ENCODE results near the gene PLLP. TPM values are rescaled to one million over a fixed set of nuclear protein-coding genes. Genes with fewer than 3 reads are reported as not detected.

The PLLP gene
- total and polyA plus RNA-seq, 10 donors = 4.7 to 53.1 (median 17.2) TPM

DNA sequence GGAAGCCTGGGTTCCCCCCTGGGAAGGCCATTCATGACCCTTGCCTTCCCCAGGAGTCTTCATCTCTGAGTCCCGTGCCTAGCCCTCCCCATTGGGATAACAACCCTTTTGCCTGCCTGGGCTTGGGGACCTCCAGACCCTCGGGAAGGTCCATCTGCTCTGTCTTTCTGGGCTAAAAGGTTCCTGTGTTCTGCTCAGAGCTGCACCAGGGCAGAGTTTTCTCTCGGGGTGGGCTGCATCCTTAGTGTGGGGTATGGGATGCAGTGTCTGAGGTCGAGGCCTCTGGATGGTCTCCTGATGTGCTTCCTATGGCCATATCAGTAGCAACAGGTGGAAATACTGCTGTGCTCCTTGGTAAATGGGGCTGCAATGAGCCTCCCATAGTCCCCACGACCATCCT lies 22.9 kb upstream of the PLLP start:
- Histone ChIP-seq H3K4me1 (peaks cover 0 to 12% (median 10%) of the 10 kb centered on the region in 6 donors), H3K9me3 (no peaks in the 10 kb centered on the region), H3K4me3 (no peak overlapping the region), H3K36me3 (no peaks in the 10 kb centered on the region), H3K27ac (no peak overlapping the region), H3K27me3 (replicated peaks in 1 of 7) (peaks cover 0 to 25% (median 0%) of the 10 kb centered on the region in 7 donors)
- TF ChIP-seq POLR2A (IDR thresholded peaks at IDR 0.05) (no peak), POLR2AphosphoS5 (IDR thresholded peaks at IDR 0.05) (no peak)
- TF ChIP-seq, protein P1, sequence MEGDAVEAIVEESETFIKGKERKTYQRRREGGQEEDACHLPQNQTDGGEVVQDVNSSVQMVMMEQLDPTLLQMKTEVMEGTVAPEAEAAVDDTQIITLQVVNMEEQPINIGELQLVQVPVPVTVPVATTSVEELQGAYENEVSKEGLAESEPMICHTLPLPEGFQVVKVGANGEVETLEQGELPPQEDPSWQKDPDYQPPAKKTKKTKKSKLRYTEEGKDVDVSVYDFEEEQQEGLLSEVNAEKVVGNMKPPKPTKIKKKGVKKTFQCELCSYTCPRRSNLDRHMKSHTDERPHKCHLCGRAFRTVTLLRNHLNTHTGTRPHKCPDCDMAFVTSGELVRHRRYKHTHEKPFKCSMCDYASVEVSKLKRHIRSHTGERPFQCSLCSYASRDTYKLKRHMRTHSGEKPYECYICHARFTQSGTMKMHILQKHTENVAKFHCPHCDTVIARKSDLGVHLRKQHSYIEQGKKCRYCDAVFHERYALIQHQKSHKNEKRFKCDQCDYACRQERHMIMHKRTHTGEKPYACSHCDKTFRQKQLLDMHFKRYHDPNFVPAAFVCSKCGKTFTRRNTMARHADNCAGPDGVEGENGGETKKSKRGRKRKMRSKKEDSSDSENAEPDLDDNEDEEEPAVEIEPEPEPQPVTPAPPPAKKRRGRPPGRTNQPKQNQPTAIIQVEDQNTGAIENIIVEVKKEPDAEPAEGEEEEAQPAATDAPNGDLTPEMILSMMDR (IDR thresholded peaks at IDR 0.05 in 8 of 11, conservative IDR thresholded peaks at IDR 0.05 in 3 of 11) = no peak
- 60 to 82% (median 74%) methylated on average over 3 to 5 of the region's 5 CpGs for WGBS, 5 donors
- intact Hi-C loops (cut with DNase I; ENCODE audit: low total_unique reads) = no loop called here
- peak; percentile 29 for DNase-seq

DNA sequence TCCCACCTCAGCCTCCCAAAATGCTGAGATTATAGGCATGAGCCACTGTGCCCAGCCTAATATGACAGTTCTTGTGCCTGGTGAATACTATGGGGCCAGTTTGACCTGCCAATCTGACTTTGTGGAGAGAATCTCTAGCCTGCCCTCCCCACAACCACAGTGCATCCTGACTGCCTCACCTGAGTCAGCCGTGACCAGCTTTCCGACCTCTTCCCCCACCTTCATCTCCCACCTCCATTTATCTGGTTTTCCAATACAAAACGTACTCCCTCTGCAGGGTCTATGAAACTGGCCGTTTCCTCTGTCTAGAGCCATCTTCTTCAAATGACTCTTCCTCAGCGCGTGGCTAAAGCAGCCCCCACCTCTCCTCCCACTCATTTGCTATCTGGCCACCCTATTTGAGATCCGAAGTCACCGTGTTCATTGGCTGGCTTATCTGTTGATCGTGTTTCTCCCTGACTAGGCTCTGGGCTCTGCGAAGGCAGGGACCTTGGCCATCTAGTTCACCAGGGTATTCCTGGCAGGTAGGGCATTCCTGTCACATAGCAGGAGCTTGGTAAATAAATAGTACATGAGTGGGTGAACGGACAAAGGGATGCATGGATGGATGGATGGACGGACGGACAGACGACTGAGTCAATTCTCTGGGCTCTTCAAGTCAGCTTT lies 22.3 kb upstream of the PLLP start:
- Histone ChIP-seq H3K36me3 (no peaks in the 10 kb centered on the region), H3K9me3 (no peaks in the 10 kb centered on the region), H3K27ac (no peak overlapping the region), H3K4me1 (peaks cover 0 to 12% (median 10%) of the 10 kb centered on the region in 6 donors), H3K27me3 (replicated peaks in 1 of 7) (peaks cover 0 to 20% (median 0%) of the 10 kb centered on the region in 7 donors), H3K4me3 (no peak overlapping the region)
- TF ChIP-seq POLR2A (IDR thresholded peaks at IDR 0.05) = no peak
- TF ChIP-seq, protein P1 (IDR thresholded peaks at IDR 0.05 in 8 of 11, conservative IDR thresholded peaks at IDR 0.05 in 3 of 11) = no peak
- TF ChIP-seq POLR2AphosphoS5 (IDR thresholded peaks at IDR 0.05) = no peak
- 78 to 90% (median 84%) methylated on average over 14 of the region's 14 CpGs for WGBS, 5 donors
- DNase-seq = peak; percentile 17
- intact Hi-C loops (cut with DNase I; ENCODE audit: low total_unique reads) = no loop called here

DNA sequence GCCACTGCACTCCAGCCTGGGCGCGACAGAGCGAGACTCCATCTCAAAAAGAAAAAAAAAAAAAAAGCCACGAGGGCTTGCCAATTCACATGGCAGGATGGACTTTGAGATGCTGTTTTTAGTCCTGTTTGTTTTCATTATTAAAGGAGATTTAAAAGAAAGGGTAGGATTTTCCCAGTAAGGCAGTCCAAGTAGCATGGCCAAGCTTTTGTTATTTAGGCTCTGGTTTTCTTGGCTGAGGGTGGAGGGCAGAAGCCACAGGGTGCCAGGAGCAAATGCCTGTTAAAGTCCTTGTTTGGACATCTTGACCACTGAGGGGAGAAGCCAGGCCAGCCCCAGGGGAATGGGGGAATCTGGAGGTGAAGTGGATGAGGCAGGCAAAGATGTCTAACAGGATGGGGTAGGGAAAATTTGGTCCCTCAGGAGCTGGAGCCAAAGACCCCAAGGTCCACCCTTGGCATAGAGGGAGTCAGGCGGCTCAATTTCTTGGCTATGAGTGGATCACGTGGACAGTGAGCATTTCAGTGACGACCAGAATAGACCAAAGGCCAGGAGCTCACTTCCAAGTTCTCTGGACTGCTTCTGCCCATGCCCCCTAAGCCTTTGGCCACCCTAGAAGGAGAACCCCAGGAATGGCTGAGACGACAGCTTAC lies 20.8 kb upstream of the PLLP start:
- peaks cover 0 to 25% (median 0%) of the 10 kb centered on the region in 7 donors for H3K27me3 ChIP-seq (replicated peaks in 1 of 7)
- no peaks in the 10 kb centered on the region for H3K36me3 ChIP-seq
- WGBS, 5 donors = 81 to 92% (median 88%) methylated on average over 8 of the region's 8 CpGs
- no peak overlapping the region for H3K27ac ChIP-seq
- H3K9me3 ChIP-seq = no peaks in the 10 kb centered on the region
- intact Hi-C loops (cut with DNase I; ENCODE audit: low total_unique reads) = no loop called here
- H3K4me1 ChIP-seq = peaks cover 4 to 20% (median 17%) of the 10 kb centered on the region in 6 donors
- TF ChIP-seq POLR2AphosphoS5 (IDR thresholded peaks at IDR 0.05) (no peak), POLR2A (IDR thresholded peaks at IDR 0.05) (no peak)
- TF ChIP-seq, protein P1 (IDR thresholded peaks at IDR 0.05 in 8 of 11, conservative IDR thresholded peaks at IDR 0.05 in 3 of 11) = no peak
- DNase-seq = peak; percentile 48
- no peak overlapping the region for H3K4me3 ChIP-seq

All from spleen (tissue), 11 donors.